Stimulated activated naive CD4-positive, alpha-beta T cell (primary cell): ENCODE results near the gene COL15A1.

Experiments
- DNase-seq, 6 experiments: peaks; one replicate each; lab custom pipeline; 2025; lab: John Stamatoyannopoulos, UW

Gene COL15A1

DNA sequence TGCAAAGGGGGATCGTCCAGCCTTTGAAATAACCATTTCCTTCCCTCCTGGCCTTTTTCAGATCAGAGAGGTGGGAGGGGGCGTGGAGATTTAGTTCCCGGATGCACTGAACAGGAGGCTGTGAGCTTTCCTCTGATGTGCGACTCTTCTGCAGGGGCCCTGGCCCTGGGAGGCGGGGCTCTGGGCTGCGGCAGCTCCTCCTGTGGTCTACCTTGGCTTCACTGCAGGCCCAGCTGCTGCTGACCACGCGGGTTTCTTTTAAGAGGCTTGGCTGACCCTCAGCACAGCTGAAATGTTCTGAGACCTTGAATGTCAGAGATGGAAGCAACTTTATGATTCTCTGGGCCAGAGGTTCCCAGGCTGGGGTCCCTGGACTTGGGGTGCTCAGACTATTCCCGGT lies 27.0 kb upstream of the COL15A1 start:
- no peak for DNase-seq

DNA sequence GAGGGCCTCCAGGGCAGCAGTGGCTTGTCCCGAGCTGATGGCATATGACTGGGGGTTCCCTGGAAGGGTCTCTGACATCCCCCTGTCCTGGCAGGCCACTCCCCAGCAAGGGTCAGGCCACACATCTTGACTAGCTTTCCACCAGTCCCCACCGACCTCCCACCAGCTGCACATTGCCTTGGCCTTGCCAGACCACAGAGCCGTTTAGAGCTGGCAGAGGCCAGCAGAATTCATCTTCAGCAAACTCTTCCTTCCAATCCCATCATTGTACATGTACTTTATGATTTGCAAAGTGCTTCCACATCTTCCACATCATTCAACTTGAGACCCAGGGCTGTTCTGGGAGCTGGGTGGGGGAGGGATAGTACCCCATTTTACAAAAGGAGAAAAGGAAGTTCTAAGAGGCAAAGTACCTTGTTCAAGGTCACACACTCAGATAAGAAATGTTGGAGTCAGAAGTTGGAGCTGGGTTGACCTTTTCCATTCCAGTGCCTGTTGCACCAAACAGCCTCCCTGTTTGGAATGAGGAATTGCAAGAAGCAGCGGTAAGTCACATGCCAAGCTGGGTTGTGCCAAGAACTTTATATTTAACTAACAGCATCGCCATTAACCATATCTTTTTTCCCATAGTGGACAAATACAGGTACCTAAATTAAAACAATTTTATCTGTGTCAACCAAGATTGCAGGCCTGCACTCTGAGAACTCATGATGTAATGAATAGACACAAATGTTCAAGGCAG lies 25.8 kb upstream of the COL15A1 start:
- DNase-seq, result no peak

DNA sequence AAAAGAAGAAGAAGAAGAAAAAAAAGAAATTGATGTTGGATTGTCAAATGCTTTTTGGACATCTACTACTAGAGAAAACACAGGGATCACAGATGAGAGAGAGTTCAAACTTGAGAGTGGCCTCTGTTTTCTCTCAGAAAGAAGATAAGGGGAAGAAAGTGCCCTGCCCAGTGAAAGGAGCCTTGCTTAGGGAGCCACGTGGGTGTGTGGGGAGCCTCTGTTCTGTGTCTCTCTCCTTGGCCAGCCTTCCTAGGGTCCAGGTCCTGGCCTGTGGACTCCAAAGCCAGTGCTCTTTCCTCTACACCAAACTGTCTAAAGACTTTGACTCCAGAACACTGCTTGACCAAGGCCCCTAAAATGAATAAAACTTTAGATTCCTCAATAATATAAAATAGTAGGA lies 22.0 kb upstream of the COL15A1 start:
- no peak for DNase-seq

DNA sequence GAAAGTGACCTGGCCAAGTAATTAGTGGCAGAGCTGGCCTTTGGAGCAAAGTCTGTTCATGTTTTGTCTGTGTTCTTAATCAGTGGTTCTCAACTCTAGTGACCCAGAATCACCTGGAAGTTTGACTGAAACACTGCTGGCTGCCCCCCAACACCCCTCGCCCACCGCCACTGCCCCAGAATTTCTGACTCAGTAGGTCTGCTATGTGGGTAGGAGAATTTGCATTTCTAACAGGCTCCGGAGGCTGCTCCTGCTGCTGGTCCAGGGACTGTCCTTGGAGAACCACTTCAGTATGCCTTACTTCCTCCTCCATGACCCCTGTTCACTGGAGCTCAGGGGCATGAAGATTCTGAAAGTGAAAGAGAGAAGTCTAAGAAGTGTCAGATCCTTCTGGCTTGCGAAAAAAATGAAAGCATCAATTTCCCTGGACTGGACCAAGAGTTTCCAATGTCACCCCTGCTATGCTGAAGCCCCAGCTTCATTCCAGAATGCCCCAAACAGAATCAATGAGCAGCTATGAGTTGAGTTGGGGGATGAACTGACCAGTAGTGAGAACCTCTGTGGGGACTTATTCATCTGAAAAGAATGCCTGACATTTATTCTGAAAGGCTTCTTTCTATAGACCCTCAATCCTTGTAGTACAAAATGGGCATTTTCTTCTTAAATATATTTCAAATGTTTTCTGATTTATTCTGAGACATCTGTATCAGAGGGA lies 20.8 kb upstream of the COL15A1 start:
- DNase-seq, result no peak

DNA sequence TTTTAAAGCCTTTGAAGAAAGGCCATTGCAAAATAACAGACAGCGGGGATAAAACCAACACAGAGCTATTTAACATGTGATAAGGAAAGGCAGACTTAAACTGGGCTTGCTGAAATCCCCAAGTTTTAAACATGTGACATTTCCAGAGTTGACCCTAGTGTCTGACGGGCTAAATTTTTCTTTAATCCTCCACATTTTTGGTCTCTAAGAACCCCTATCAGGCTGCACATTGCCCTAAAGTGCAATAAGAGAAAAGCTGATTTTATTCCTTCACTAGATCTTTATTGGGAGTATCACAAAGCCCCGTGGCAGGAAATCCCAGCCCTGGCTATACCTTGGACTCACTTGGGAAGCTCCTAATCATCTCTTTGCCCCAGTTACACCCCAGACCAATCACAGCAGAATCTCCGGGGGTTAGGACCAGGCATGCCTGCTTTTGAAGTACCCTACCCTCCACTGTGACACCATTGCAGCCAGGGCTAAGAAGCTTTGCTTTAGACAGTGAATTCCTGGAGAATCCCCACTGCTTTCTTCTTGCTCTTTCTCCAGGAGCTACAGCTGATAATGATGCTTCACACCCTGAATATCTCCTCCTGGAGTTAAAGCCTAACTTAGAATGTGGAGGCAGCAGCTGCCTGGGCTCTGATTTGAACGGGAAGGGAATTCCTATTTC lies 20.1 kb upstream of the COL15A1 start:
- no peak for DNase-seq

DNA sequence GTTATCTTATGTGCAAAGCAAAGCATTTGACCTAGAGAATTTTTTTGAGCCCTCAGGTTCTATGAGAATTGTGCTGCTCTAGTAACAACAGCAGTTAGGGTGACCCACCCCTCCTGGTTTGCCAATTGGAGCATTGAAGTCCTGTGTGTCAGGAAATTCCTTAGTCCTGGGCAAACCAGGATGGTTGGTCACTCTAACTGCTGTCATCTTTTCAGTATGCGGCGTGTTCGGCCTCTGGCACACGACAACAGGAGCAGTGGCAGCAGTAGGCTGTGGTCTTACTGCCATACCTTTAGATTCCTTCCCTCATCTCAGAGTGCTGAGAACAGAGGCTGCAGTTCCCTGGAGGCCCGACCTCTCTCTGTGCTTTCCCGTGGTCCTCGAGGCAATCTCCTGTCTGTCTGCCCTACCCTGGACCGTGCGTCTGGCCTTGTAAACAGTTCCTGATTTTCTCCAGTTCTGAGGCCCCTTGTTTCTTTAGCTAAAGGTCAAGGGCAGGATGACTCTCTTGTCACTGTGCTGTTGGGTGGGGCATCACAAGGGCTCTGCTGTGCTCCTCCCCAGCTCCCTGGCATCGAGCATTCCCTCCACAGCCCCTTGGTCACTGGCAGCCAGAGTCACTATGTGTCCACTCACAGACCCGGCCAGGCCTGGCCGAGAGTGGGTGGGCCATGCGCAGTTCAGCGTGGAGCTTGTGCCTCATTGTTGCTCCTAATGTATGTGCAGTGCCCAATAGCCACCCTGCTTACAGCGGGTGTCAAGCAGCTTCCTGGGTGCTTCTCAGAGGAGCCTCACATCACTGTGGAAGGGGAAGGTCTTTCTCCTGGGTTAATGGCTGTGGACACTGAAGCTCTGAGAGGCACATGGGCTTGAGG lies 18.5 kb upstream of the COL15A1 start:
- no peak for DNase-seq

DNA sequence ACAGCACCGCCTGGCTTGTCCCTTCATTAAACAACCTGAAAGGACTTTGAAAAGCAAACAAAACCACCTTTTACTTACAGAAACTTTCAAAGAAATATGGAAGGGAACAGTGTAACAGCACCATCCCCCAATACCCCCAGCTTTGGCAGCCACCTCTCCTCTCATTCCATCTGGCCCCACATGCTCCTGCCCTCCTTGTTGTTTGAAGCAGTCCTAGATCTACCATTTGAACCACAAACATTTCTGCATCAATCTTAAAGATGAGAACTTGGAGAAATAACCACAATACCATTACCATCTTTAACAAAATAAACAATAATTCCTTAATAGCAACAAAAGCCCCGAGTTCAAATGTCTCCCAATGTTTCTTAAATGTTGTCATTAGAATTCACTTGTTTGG lies 17.8 kb upstream of the COL15A1 start:
- no peak for DNase-seq

DNA sequence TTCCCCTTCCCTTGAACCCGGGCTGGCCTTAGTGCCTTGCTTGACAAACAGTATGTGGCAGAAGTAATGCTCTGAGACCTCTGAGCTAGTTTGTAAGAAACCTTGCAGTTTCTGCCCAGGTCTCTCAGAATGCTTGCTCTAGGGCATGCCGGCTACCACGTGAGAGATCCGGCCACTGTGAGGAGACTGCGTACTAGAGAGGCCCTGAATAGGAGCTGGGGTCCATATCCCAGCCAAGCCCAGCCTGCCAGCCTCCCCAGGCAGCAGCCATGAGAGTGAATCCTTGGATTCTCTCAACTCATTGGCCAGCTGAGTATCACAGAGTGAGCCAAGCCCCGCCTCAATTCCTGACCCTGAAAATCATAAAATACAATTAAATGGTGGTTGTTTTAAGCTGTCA lies 16.0 kb upstream of the COL15A1 start:
- no peak for DNase-seq

DNA sequence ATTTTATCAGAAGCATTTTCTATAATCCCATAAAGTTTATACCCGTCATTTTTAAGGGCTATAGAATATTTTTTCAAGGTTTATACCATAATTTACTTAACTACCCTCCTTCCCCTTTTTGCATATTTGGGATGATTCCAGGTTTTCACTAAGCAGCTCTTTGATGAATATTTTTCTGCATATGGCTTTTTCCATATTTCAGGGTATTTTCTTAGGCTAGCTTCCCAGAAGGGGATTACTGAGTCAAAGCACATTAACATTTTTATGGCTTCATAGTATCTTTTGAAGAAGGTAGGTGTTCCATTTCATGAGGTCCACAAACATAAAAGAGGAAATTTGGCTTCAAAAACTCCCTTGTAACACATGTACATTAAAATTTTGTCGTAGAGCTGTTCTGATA lies 14.6 kb upstream of the COL15A1 start:
- DNase-seq, result no peak

DNA sequence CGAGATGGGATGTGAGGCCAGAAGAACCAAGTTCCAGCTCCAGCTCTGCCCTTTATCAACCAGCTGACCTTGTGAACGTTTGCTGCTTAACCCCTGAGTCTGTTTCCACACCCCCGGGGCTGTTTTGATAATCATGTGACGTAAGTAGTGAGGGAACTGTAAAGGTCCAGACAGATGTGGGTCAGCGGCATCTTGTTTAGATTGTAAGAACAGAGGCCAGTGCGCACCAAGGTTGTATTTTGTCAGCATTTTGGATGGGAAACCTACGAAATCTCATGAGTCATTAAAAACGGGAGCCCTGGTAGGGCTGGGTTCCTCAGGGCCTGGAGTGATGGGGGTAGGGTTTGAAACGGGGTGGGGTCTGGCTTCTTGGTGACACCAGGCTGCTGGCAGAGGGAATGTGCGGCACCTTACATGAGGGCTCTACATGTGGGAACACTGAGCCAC lies 13.8 kb upstream of the COL15A1 start:
- no peak for DNase-seq

DNA sequence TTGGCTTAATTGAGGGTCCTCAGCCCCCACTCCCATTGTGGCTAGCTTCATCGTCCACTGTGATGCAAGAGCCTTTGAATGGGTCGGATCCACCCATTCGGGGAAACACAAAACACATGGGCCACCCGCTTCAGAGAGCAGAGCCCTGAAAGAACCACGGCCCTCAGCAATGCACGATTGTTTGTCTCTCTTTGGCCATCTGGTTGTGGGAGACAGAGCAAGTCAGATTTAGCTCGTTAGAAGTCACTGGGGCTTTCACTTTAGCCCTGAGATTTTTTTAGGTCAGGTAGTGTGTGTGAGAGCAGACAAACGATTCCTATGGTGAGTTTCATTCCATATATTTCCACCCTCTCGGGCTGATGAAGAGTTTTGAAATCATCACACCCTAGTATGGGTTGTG lies 12.9 kb upstream of the COL15A1 start:
- DNase-seq, result no peak

DNA sequence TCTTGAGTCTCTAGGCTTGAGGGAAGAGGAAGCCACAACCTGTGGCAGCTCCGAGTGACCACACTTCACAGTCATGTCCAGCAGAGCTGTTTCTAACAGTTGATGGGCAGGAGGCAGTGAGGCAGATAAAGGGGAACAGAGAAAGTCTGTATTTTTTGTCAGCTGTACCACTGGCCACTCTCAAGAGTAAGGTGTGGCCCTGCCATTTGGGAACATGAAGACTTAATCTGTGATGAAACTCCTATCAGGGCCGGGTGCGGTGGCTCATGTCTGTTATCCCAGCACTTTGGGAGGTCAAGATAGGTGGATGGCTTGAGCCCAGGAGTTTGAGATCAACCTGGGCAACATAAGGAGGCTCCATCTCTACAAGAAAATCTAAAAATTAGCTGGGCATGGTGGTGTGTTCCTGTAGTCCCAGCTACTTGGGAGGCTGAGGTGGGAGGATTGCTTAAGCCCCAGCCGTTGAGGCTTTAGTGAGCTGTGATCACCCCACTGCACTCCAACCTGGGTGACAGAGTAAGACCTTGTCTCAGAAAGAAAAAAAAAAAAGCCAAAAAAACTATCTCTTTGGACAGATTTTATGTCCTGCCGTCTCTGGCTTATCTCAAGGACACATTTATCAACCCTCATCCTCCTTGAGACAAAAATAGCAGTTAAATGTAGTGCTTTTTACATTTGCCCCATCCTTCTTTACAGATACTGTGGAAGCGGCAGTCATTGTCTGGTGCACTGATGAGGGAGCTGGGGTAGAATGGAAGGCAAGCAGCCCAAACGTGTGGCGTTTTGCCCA lies 11.9 kb upstream of the COL15A1 start:
- no peak for DNase-seq

DNA sequence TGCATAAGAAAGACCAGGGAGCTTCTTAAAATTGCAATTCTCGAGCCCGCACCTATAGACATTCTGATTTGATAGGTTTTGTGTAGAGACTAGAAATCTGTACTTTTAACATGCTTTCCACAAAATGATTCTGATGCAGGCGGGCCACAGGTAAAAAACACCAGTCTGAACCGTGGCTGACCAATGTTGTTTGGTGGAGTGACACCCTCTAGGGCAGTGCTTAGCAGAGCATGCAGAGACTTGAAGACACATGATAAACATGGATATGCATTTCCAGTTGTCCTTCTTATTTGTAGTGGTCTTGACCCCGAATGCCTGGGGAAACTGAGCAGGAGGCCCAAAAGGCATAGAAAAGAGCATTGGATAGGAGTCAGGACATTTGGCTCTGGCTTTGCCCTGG lies 10.5 kb upstream of the COL15A1 start:
- DNase-seq, result no peak

DNA sequence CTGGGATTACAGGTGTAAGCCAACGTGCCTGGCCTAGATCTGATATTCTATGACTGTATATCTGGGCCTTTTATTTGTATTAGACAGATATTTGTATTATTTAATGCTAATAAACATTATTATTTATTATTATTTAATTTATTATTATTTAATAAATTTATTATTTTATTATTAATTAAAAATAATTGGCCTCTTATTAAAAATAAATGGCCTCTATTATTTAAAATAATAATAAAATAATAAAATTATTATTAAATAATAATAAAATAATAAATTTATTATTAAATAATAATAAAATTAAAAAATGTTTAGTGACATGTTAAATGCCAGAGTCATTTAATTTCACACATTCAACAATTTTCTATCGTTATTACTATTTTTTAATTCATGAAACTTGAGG lies 9.8 kb upstream of the COL15A1 start:
- no peak for DNase-seq

DNA sequence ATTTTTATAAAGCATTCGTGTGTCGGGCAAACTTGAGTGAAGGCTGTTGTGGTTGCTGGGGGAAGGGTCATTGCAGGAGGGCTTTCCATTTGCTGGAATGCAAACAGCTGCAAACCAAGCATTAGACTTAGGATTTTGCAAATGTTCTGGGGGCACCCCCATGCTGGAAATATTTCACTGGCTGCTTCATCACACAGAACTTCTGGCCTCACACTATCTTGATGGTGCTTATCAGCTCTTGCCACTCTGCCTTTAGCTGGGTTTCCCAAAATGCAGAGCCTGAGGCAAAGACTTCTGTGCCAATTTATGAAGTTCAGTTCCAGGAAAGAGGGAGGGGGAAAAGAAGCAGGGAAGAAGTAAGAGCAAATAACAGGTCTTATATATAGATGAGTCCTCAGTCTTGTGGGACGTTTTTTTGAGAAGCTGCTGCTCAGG lies 8.6 kb upstream of the COL15A1 start:
- DNase-seq, result no peak

DNA sequence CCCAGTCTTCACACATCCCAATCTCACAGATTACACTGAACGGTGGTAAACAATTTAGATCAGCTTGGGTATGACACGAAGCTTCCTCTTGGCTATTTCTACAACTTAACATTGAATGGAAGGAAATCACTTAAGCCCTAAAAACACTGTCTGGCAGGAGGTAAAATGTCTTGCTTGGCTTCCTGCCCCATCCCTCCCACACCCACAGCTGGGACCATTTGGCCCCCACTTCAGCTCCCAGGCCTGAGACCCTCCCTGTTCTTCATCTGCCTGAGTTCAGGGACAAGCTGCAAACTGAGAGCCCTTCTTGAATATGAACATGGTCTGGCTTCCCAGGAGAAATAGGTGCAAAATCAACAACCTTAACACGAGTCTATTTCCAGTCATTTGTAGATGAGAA lies 3.4 kb upstream of the COL15A1 start:
- no peak for DNase-seq

DNA sequence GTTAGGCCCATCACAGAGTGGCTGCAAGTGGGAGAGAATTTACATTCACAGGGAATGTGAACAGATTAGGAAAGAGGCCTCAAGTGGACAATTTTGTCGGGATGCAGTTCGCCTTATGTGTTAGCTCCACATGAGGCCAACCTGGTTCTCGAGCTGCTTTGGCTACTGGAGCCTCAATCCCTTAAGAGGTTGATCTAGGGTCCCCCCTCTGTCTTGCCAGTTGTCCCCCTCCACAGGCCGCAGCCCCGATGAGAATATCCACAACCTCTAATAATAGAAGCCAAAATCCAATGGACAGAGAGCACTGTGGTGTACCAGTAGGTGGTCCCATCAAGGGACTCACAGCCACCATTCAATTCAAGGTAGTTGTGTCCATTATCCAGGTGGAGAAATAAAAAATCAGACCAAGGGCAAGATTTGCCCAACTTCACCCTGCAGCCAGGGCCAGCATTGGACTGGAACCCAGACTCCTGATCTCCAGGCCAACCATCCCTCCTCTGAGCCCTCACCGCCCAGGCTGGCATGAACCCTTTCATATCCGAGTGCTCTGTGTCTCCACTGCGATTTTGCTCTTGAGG lies 1.7 kb upstream of the COL15A1 start:
- DNase-seq, result no peak

DNA sequence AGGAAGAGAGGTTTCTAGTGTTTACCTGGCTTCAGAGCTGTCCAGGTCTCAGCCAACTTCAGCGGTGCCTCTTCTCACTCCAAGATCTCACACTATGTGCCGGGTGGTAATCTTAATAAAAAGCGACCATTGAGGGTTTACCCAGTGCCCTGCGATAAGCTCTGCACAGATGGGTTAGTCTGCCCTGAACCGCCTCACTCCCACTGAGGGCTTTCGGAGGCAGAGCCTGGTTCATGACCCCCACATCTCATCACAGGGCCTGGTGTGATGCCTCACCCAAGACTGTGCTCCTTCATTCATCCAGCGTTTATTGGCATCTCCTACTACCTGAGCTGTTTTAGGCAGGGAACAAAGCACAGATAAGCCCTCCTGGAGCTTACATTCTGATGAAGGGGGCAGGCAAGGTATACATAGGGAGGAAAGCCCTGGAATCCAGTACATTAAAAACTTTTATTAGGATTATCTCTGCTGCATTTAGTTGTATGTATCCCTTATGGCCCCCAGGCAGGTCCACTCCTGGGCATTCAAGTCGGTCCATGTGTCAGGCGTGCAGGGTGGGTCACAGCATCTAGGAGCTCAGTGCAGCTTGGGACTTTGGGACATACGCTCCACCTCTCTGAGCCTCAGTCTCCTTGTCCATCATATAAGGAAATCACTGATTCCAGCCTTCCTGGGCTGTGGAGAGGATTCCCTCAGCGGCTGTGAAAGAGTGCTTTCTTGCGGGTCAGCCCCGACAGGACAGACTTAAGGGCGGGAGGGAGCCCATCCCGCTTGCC lies 613 bp upstream of the COL15A1 start:
- no peak for DNase-seq

DNA sequence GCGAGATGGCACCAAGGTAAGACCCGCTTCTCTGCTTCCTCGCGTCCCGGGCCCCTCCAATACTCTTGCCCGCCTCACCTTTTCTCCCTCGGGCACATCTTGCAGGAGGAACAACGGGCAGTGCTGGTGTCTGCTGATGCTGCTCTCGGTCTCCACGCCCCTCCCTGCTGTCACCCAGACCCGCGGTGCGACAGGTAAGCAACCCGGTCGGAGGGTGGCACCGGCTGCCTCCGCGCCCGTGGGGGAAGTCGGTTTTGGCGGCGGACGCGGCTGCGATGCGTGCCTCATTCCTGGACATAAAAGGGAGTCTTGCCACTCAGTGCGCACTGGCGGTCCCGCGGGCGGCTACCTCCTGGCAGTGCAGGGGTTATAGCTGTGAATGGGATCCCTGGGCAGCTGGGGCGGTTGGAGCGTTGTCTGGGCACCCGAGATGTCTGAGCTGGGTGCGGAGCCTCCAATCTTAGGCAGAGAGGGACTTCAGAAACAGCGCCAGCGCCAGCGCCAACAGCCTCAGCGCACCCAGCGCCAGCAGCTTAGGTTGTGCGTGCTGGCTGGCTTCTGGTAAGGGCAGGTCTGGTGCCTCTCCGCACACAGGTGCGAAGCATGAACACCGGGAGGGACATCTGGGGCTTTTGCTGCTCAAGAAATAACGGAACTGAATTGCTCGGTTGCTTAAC lies 488 bp downstream of the COL15A1 start:
- no peak for DNase-seq

DNA sequence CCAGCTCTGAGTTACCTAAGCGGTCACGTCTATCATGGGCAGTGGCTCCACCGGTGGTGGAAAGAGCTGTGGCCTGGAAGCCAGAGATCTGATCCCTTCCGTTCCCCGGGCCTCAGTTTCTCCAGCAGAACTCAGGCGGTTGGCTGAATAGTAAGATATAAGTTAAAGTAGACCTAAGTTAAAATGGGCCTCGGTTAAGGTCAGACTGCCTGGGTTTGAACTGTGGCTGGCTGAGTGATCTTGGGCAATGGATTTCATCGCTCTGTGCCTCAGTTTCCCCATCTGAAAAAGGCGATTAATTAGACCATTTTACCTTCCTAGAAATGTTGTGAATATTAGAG lies 997 bp downstream of the COL15A1 start:
- DNase-seq, result no peak
